CD4-positive, alpha-beta T cell (primary cell): ENCODE measurements around the gene EXOC3. TPM values are rescaled to one million over a fixed set of nuclear protein-coding genes. Genes with fewer than 3 reads are reported as not detected.

Source experiments
- ATAC-seq: fragments of 200-7000 bp; cut with Tn5 transposase; one replicate; pipeline ENCODE4 v1.10.0; 2022; ENCODE audit warnings: mild to moderate bottlenecking; ENCODE audit not compliant: poor library complexity
- CTCF ChIA-PET: fragments of 350-600 bp; sonication (Branson Sonifier 250); formaldehyde crosslinking; loops from one replicate; lab custom pipeline; 2021; ENCODE audit warnings: antibody characterized with exemption, inconsistent platforms; lab: Charles Lee
- POLR2A ChIA-PET: fragments of 350-600 bp; sonication (Branson Sonifier 250); formaldehyde crosslinking; loops from one replicate; lab custom pipeline; 2021; ENCODE audit warnings: antibody characterized with exemption, inconsistent platforms; lab: Charles Lee
- DNase-seq, 14 experiments: peaks; one replicate each; pipeline ENCODE4 v3.0.0-alpha.2; 2013 to 2020; ENCODE audit warnings: mixed read lengths in 2 of 14
- H3K27ac ChIP-seq, 2 donors: one replicate each; pipeline versions ENCODE4 v1.5.1 to v1.7.0; 2013; ENCODE audit warnings: low read length in 2 of 2, low read depth in 1 of 2, mild to moderate bottlenecking in 1 of 2
- H3K27me3 ChIP-seq, 2 experiments: 1 replicate in 1 of 2; 2 replicates in 1 of 2; pipeline versions ENCODE4 v1.6.1 to v1.7.0; 2013; ENCODE audit warnings: low read length in 2 of 2, control low read depth in 1 of 2, mild to moderate bottlenecking in 1 of 2, moderate library complexity in 1 of 2; ENCODE audit not compliant: insufficient read depth in 2 of 2, control insufficient read depth in 1 of 2
- H3K36me3 ChIP-seq: one replicate; pipeline ENCODE4 v1.6.1; 2013; ENCODE audit warnings: low read length, control low read depth; ENCODE audit not compliant: insufficient read depth
- H3K4me1 ChIP-seq: one replicate; pipeline ENCODE4 v1.6.1; 2013; ENCODE audit warnings: low read length, control low read depth; ENCODE audit not compliant: insufficient read depth
- H3K4me3 ChIP-seq: one replicate; pipeline ENCODE4 v1.5.1; 2013; ENCODE audit warnings: mild to moderate bottlenecking, low read length, moderate library complexity
- H3K9me3 ChIP-seq, 2 experiments: 1 replicate in 1 of 2; 2 replicates in 1 of 2; pipeline versions ENCODE4 v1.6.1 to v1.7.0; 2013; ENCODE audit warnings: low read length in 2 of 2, mild to moderate bottlenecking in 2 of 2, control low read depth in 1 of 2, moderate library complexity in 1 of 2; ENCODE audit not compliant: control insufficient read depth in 1 of 2, insufficient read depth in 1 of 2
- H3K27ac Mint-ChIP-seq: one replicate; pipeline ENCODE4 v1.8.0; 2020; ENCODE audit warnings: mixed read lengths
- H3K27me3 Mint-ChIP-seq: one replicate; pipeline ENCODE4 v1.8.0; 2021; ENCODE audit warnings: mixed read lengths
- H3K36me3 Mint-ChIP-seq: one replicate; pipeline ENCODE4 v1.8.0; 2021; ENCODE audit warnings: low read depth, mixed read lengths
- H3K4me1 Mint-ChIP-seq: one replicate; pipeline ENCODE4 v1.8.0; 2021; ENCODE audit warnings: low read depth, mixed read lengths
- H3K4me3 Mint-ChIP-seq: one replicate; pipeline ENCODE4 v1.8.0; 2020; ENCODE audit warnings: mild to moderate bottlenecking, mixed read lengths
- H3K9me3 Mint-ChIP-seq: one replicate; pipeline ENCODE4 v1.8.0; 2020; ENCODE audit warnings: mixed read lengths
- intact Hi-C, 2 experiments: fragments of 100-400 bp; cut with DNase I in 1 of 2; cut with micrococcal nuclease in 1 of 2; formaldehyde crosslinking; loops; one replicate each; pipeline versions ENCODE4 v1.15.1 to v1.9.0; 2023 to 2025; cut with DNase I, micrococcal nuclease
- total RNA-seq, 174 experiments: library from RNA in 2 of 174; stranded (reverse) in 2 of 174; gene quantifications; one replicate each; pipeline ENCODE4 v1.2.3 and lab custom pipeline; 2021 to 2026
- TF ChIP-seq, protein P1 (sequence below): fragments of 200-600 bp; IDR thresholded peaks from one replicate; pipeline ENCODE4 v1.8.0; 2022; ENCODE audit warnings: antibody characterized with exemption, mild to moderate bottlenecking

Gene EXOC3
- total RNA-seq, 2 experiments from 2014 or later: 82.4 to 84.1 TPM

DNA sequence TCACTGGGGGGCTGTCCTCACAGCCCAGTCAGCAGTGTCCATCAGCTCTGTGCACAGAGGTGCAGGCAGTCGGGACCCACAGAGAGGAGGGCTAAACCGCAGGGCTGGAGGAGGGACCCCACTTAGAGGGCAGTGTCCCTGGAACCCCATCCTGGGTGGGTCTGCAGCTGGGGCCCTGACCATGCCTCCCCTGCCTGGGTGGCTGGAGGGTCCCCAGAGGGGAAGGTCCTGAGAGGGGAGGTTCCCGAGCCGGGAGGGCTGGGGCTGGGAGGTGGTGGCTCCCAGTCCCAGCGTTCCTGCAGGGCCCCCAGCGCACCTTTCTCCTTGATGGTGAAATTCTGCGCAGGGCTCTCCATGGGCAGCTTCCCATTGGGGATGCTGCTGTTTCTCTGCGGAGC is 32.7 kb downstream of the EXOC3 start:
- peaks cover 6% of the 10 kb centered on the region for H3K36me3 ChIP-seq
- peaks cover 0 to 44% of the 10 kb centered on the region in 2 experiments for H3K9me3 ChIP-seq
- peaks cover 42% of the 10 kb centered on the region for H3K4me1 ChIP-seq
- peaks cover 23% of the 10 kb centered on the region in 2 experiments for H3K27me3 ChIP-seq
- no peak overlapping the region for H3K27ac Mint-ChIP-seq
- no peak overlapping the region for H3K4me3 ChIP-seq
- POLR2A ChIA-PET: interaction anchor here (1.2 kb wide), 1 partner anchor 12 kb away, joined by 3 read pairs; no protein-coding TSS in a partner anchor
- no peak for ATAC-seq
- peak overlapping the region; percentile 45 for H3K4me3 Mint-ChIP-seq
- DNase-seq: no peak
- intact Hi-C loops: no loop called here
- H3K36me3 Mint-ChIP-seq: peaks cover 6% of the 10 kb centered on the region
- H3K27ac ChIP-seq: no peak overlapping the region
- TF ChIP-seq, protein P1, sequence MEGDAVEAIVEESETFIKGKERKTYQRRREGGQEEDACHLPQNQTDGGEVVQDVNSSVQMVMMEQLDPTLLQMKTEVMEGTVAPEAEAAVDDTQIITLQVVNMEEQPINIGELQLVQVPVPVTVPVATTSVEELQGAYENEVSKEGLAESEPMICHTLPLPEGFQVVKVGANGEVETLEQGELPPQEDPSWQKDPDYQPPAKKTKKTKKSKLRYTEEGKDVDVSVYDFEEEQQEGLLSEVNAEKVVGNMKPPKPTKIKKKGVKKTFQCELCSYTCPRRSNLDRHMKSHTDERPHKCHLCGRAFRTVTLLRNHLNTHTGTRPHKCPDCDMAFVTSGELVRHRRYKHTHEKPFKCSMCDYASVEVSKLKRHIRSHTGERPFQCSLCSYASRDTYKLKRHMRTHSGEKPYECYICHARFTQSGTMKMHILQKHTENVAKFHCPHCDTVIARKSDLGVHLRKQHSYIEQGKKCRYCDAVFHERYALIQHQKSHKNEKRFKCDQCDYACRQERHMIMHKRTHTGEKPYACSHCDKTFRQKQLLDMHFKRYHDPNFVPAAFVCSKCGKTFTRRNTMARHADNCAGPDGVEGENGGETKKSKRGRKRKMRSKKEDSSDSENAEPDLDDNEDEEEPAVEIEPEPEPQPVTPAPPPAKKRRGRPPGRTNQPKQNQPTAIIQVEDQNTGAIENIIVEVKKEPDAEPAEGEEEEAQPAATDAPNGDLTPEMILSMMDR: no peak
- CTCF ChIA-PET: no interaction called here
- no peaks in the 10 kb centered on the region for H3K9me3 Mint-ChIP-seq
- peaks cover 30% of the 10 kb centered on the region for H3K27me3 Mint-ChIP-seq
- H3K4me1 Mint-ChIP-seq: peaks cover 18% of the 10 kb centered on the region

DNA sequence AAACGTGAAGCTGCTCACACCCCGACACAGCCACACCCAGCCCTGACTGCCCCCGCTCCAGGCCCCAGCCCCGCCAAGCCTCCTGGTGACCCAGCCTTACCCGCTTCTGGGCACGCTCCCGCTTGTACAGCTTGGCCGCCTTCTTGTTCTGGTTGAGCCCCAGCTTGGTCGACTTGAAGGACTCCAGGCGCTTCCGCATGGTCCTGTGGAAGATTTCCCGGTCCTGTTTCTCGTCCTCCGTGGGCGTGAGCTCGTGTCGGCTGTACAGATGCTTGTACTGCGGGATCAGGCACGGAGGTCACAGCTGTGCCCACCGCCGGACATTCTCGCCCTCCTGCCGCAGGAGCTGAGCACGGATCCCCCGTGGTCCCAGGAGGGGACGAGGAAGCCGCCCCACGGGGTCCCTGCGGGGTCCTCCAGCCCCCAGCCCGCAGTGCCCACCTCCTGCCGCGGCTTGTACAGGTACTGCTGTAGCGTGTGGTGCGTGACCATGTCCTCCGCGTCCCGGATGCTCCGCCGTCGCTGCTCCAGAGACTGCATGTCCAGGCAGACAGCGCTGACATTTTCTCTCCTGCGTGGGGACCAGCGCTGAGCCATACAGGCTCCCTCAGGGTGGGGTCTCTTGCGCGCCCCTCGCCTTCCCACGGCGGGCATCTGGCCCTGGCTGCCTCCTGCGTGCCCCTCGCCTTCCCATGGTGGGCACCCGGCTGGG is 33.3 kb downstream of the EXOC3 start:
- Histone ChIP-seq H3K27ac (no peak overlapping the region), H3K36me3 (peaks cover under 1% of the 10 kb centered on the region), H3K4me1 (peaks cover 37% of the 10 kb centered on the region), H3K27me3 (peaks cover 23 to 24% of the 10 kb centered on the region in 2 experiments), H3K4me3 (no peak overlapping the region), H3K9me3 (peaks cover 0 to 44% of the 10 kb centered on the region in 2 experiments)
- POLR2A ChIA-PET: interaction anchor here (1.2 kb wide), 1 partner anchor 12 kb away, joined by 3 read pairs; no protein-coding TSS in a partner anchor
- H3K27me3 Mint-ChIP-seq: peaks cover 35% of the 10 kb centered on the region
- peak overlapping the region; percentile 48 for H3K4me3 Mint-ChIP-seq
- H3K9me3 Mint-ChIP-seq: no peaks in the 10 kb centered on the region
- no peak overlapping the region for H3K27ac Mint-ChIP-seq
- DNase-seq (no peak), ATAC-seq (no peak)
- peaks cover 12% of the 10 kb centered on the region for H3K4me1 Mint-ChIP-seq
- TF ChIP-seq, protein P1: no peak
- intact Hi-C loops: no loop called here
- CTCF ChIA-PET: no interaction called here
- peaks cover 6% of the 10 kb centered on the region for H3K36me3 Mint-ChIP-seq

DNA sequence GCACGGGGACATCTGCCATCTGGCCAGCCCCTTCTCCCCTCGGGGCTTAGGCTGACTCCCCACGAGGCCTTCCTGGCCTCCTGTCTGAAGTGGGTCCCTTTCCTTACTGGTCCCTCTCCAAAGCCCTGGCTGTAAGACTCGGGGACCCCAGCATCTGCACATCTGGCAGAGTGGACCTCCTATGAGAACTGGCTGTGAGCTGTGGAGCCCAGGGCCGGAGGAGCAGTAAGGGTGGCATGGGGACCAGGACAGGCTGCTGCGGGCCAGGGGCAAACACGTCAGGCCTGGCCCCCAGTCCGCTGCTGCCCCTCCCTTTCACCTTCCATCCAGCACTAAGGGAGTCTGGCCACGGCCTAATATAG is 33.8 kb downstream of the EXOC3 start:
- Mint-ChIP-seq H3K4me1 (peaks cover 7% of the 10 kb centered on the region), H3K27me3 (peaks cover 38% of the 10 kb centered on the region), H3K4me3 (peak overlapping the region; percentile 48), H3K27ac (no peak overlapping the region), H3K9me3 (no peaks in the 10 kb centered on the region), H3K36me3 (peaks cover 2% of the 10 kb centered on the region)
- ChIA-PET CTCF (no interaction called here), POLR2A (no interaction called here)
- TF ChIP-seq, protein P1: no peak
- no peak for DNase-seq
- peaks cover 31% of the 10 kb centered on the region for H3K4me1 ChIP-seq
- no peak overlapping the region for H3K4me3 ChIP-seq
- H3K27ac ChIP-seq: no peak overlapping the region
- peaks cover 0 to 44% of the 10 kb centered on the region in 2 experiments for H3K9me3 ChIP-seq
- ATAC-seq: no peak
- no peaks in the 10 kb centered on the region for H3K36me3 ChIP-seq
- H3K27me3 ChIP-seq: peaks cover 23 to 25% of the 10 kb centered on the region in 2 experiments
- intact Hi-C loops: no loop called here
